Kidney (tissue), 14 donors: Measurements from ENCODE around the gene CTXND1. TPM values are rescaled to one million over a fixed set of nuclear protein-coding genes. Genes with fewer than 3 reads are reported as not detected.

Experiments used
- DNase-seq, 5 donors: peaks; one replicate each; pipeline ENCODE4 v3.0.0-alpha.2; 2013 to 2020
- FAIRE-seq: peaks from 2 replicates; lab custom pipeline; 2012; peaks lifted over from hg19 to GRCh38; lab: Jason Lieb, UNC
- H3K27ac ChIP-seq, 2 donors: one replicate each; pipeline ENCODE4 v1.7.0; 2013; ENCODE audit warnings: low read depth in 2 of 2, low read length in 2 of 2, inconsistent platforms in 1 of 2
- H3K27me3 ChIP-seq: one replicate; pipeline ENCODE4 v1.7.1; 2013; ENCODE audit warnings: low read length, inconsistent platforms; ENCODE audit not compliant: control insufficient read depth, insufficient read depth
- H3K36me3 ChIP-seq, 3 donors: one replicate each; pipeline versions ENCODE4 v1.7.0 to v1.7.1; 2013; ENCODE audit warnings: low read length in 3 of 3, control low read depth in 1 of 3, inconsistent platforms in 1 of 3; ENCODE audit not compliant: insufficient read depth in 3 of 3, control insufficient read depth in 2 of 3
- H3K4me1 ChIP-seq, 3 donors: one replicate each; pipeline versions ENCODE4 v1.7.0 to v1.7.1; 2013; ENCODE audit warnings: low read length in 3 of 3, inconsistent platforms in 1 of 3, low read depth in 1 of 3; ENCODE audit not compliant: control insufficient read depth in 2 of 3, insufficient read depth in 2 of 3
- H3K4me3 ChIP-seq, 3 donors: one replicate each; pipeline versions ENCODE4 v1.7.0 to v1.8.1; 2013; ENCODE audit warnings: low read length in 3 of 3, control low read depth in 1 of 3, inconsistent platforms in 1 of 3
- H3K9ac ChIP-seq, 3 donors: one replicate each; pipeline versions ENCODE4 v1.7.0 to v1.7.1; 2013; ENCODE audit warnings: low read length in 3 of 3, control low read depth in 1 of 3, inconsistent platforms in 1 of 3
- H3K9me3 ChIP-seq, 3 donors: one replicate each; pipeline versions ENCODE4 v1.7.0 to v1.7.1; 2013; ENCODE audit warnings: low read length in 3 of 3, control low read depth in 1 of 3, inconsistent platforms in 1 of 3; ENCODE audit not compliant: control insufficient read depth in 2 of 3, insufficient read depth in 1 of 3
- intact Hi-C: fragments of 100-400 bp; cut with DNase I; formaldehyde crosslinking; loops from one replicate; pipeline ENCODE4 v1.11.1; 2022
- polyA plus RNA-seq: library from polyadenylated mRNA; stranded (reverse); fragments of 350-450 nt; fragmentation: Illumina TruSeq; extraction: RNeasy Lipid Tissue Mini Kit (QIAGEN cat#74804); gene quantifications from one replicate; pipeline ENCODE4 v1.2.3, GENCODE V29; 2014; ENCODE audit warnings: low read depth, low replicate concordance; ENCODE audit not compliant: insufficient read depth
- total RNA-seq: library from RNA; stranded (reverse); fragmentation: NEBNext Ultra II Directional; extraction: Animal tissue kit (Norgen Biotek cat#: 25700); gene quantifications from one replicate; pipeline ENCODE4 v1.2.1, GENCODE V29; 2021
- TF ChIP-seq, protein P1 (sequence below): IDR thresholded peaks from 3 replicates; pipeline ENCODE4 v1.5.1; 2012; ENCODE audit warnings: mild to moderate bottlenecking, moderate library complexity, borderline replicate concordance; ENCODE audit not compliant: insufficient read depth; ENCODE audit errors: extremely low read depth
- donor health status: control.
- donor health status: control.
- donor health status: control.
- donor health status: control.
- donor health status: control.
- donor health status: DM: yes; HTN: yes; CAD: no.
- donor health status: Normal renal cell carcinoma (clear cell type).

CTXND1 gene
- total and polyA plus RNA-seq, 2 donors from 2014 or later, result 2.2 to 2.8 TPM

- Histone ChIP-seq H3K4me3 (no peak overlapping the region), H3K27ac (no peak overlapping the region), H3K9ac (no peak overlapping the region), H3K4me1 (peaks cover 0 to 8% (median 8%) of the 10 kb centered on the region in 3 donors), H3K36me3 (no peaks in the 10 kb centered on the region), H3K9me3 (no peaks in the 10 kb centered on the region), H3K27me3 (peaks cover 19% of the 10 kb centered on the region)
- intact Hi-C loops, result no loop called here
- TF ChIP-seq, protein P1, sequence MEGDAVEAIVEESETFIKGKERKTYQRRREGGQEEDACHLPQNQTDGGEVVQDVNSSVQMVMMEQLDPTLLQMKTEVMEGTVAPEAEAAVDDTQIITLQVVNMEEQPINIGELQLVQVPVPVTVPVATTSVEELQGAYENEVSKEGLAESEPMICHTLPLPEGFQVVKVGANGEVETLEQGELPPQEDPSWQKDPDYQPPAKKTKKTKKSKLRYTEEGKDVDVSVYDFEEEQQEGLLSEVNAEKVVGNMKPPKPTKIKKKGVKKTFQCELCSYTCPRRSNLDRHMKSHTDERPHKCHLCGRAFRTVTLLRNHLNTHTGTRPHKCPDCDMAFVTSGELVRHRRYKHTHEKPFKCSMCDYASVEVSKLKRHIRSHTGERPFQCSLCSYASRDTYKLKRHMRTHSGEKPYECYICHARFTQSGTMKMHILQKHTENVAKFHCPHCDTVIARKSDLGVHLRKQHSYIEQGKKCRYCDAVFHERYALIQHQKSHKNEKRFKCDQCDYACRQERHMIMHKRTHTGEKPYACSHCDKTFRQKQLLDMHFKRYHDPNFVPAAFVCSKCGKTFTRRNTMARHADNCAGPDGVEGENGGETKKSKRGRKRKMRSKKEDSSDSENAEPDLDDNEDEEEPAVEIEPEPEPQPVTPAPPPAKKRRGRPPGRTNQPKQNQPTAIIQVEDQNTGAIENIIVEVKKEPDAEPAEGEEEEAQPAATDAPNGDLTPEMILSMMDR, result no peak
- DNase-seq (no peak), FAIRE-seq (no peak)
Measured at GRCh38 chr15:80249973-80250372, 2.0 kb downstream of the CTXND1 start.

DNA sequence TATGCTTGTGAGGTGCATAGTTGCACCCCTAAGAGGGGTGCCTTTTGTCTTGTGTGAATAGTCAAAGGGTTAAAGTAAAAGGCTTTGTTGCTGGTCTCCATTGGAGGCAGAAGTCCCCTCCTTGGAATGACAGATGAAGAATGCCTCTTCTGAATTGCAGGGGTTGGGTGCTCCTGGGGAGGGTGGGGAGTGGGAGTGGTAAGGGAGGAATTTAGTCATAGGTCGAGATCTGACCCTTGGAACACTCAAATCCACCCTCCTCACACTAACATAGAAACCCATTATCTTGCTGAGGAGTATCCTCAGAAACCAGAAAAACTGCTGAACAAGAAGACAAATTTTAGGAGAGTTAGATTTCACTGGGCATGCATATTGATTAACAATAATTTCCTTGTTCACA is 4.7 kb downstream of the CTXND1 start:
- no peak for FAIRE-seq
- H3K4me3 ChIP-seq, result no peak overlapping the region
- peaks cover 8% of the 10 kb centered on the region for H3K27me3 ChIP-seq
- no peaks in the 10 kb centered on the region for H3K36me3 ChIP-seq
- DNase-seq, result no peak
- H3K27ac ChIP-seq, result no peak overlapping the region
- H3K9me3 ChIP-seq, result no peaks in the 10 kb centered on the region
- intact Hi-C loops, result no loop called here
- H3K4me1 ChIP-seq, result peaks cover 0 to 12% (median 11%) of the 10 kb centered on the region in 3 donors
- no peak overlapping the region for H3K9ac ChIP-seq
- TF ChIP-seq, protein P1, result no peak

DNA sequence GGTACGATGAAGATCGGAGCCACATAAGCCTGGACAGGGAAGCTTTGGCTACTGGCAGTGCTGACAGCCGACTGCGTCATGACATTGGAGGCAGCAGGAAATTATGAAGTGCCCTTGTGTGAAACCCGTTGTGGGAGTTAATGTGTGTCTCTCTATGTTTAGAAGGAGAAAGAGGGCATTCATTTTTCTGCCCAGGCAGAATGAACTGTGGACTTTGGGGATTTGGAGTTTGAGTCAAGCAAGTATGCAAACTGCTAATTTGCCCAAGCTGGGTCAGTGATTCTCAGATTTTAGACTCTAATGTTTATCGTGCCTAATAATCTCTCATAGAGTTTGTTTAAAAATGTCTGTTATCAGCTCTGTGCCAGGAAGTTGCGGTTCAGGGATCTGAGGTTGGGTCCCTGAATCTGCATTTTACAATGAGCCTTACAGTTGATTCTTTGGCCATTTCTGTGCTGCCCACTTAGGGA is 5.6 kb downstream of the CTXND1 start:
- Histone ChIP-seq H3K9ac (no peak overlapping the region), H3K4me1 (peaks cover 0 to 18% (median 10%) of the 10 kb centered on the region in 3 donors), H3K4me3 (no peak overlapping the region), H3K36me3 (no peaks in the 10 kb centered on the region), H3K27ac (peak overlapping the region in 1 of 2 donors; percentile 35), H3K9me3 (no peaks in the 10 kb centered on the region), H3K27me3 (peaks cover 6% of the 10 kb centered on the region)
- TF ChIP-seq, protein P1, result no peak
- intact Hi-C loops, result no loop called here
- FAIRE-seq (no peak), DNase-seq (no peak)

DNA sequence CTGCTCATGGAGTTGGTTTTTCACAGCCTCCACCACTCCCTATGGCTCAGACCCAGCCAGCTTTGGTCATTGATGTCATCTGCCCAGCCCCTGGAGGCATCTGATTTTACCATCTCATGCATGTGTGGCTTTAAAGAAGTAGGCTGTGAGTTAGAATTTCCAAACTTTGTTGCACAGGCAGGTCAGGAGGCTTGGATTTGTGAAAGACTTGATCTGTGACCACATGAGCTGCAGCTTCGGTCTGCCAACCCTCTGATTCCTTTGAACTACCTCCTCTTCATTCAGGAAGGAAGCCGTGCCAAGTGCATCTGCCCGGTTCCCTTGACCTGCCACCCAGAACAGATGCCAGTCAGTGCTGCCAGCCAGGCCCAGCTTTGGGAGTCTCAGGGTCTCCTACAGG is 9.2 kb downstream of the CTXND1 start:
- H3K4me3 ChIP-seq, result no peak overlapping the region
- intact Hi-C loops, result no loop called here
- no peak for FAIRE-seq

More for the DNA sequence above, 9.2 kb downstream of the CTXND1 start:
- TF ChIP-seq, protein P1, result no peak
- peaks cover 0 to 22% (median 10%) of the 10 kb centered on the region in 3 donors for H3K4me1 ChIP-seq
- no peaks in the 10 kb centered on the region for H3K36me3 ChIP-seq
- no peaks in the 10 kb centered on the region for H3K9me3 ChIP-seq
- no peak for DNase-seq
- no peak overlapping the region for H3K9ac ChIP-seq
- H3K27ac ChIP-seq, result no peak overlapping the region
- H3K27me3 ChIP-seq, result no peaks in the 10 kb centered on the region
